GM18505 (cell line): ENCODE data around the gene WDR4.
"Not testable (repeated sequence)": the region's sequence is repeated elsewhere in the genome, so short reads cannot be mapped to it uniquely, and the experiment has no call there.

Experiments used
- ATAC-seq: cut with Tn5 transposase; IDR thresholded peaks from one replicate; pipeline ENCODE4 v1.9.1; 2021; ENCODE audit not compliant: unreplicated experiment
- POLR2A ChIP-seq: IDR thresholded peaks from 4 replicates; pipeline ENCODE4 v1.6.1; 2011; ENCODE audit warnings: borderline replicate concordance; ENCODE audit not compliant: insufficient read depth, insufficient read length; ENCODE audit errors: extremely low read depth

WDR4 gene

DNA sequence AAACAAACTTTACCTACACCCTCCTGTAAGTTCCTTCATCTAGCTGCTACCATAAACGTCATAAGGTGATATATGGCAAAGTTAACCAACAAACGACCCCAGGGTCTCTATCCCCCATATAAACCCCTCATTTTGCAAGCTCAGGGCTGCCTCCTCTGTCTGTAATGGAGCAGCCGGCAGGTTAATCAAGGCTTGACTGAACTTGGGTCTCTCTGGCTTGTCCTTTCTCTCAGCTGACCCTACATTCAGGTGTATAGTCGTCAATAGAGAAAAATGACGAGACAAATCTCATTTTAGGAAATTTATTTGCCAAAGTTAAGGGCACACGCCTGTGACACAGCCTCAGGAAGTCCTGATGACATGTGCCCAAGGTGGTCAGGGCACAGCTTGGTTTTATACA is 67.4 kb downstream of the WDR4 start:
- TF ChIP-seq POLR2A: no peak
- no peak for ATAC-seq

DNA sequence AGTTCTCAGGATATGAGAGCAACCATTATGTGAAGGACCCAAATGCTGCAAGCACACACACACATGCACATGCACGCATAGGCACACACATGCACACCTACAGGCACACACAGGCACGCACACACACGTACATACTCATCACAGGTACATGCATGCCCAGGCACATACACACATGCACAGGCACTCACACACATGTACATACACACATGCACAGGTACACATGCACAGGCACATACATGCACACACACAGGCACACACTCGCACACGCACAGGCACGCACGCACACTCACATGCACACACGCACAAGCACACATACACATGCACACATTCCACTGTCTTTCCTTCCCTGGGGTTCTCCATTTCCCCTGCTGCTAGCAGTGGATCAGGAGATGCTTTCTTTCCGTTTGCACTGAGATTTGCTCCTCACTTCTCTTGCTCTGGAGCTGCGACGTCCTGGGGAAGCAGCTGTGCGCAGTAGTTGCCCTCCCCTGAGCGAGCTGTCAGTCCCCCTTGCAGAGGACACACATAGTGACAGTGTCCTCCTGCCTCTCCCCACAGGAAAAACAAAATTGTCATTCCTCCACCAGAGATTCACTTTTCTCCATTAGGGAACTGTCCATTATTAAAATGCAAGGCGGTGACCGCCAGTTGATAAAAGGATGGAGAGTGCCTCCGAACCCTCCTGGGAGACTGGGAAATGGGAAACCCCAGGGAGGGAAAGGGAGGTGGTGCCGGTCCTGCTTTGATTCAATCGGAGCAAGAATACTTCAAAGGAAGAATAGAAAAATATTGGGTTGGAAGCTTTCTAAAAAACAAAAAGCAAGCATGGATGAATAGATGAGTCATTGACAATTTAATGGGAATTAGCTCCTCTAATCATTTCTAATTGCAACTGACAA is 69.5 kb downstream of the WDR4 start:
- TF ChIP-seq POLR2A: no peak

GRCh38 chr21:42809171-42809570 is 70.2 kb downstream of the WDR4 start:
- TF ChIP-seq POLR2A: no peak
- ATAC-seq: no peak

More for the DNA sequence above, 69.5 kb downstream of the WDR4 start:
- no peak for ATAC-seq

DNA sequence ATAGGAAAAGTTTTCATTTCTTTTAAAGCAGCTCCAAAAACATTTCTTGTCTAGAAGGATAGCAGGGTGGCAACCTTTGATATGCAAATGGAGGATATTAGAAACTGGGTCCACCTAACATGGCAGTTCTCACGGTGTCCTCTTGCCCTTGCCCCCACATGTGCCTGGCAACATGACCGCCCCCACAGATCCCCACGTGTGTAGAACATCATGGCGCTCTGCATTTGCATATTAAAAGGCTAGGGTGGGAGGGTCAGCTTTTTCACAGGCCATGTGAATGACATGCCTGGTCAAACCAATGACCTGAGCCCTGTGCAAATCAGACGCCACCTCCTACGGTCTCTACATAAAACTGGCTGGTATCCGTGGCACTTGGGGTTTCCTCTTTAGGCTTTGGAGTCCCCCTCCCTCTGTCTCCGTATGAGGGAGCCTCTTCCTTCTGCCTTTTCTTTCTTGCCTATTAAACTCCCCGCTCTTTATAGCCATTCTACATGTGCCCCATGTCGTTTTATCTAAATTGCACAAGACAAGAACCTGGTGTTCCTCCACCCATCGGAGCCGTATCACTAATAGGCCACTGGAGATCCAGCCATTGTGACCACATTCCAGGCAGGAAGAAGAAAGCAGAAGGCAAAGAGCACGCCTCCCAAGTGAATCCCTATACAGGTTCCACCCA is 71.3 kb downstream of the WDR4 start:
- no peak for TF ChIP-seq POLR2A
- ATAC-seq: no peak

DNA sequence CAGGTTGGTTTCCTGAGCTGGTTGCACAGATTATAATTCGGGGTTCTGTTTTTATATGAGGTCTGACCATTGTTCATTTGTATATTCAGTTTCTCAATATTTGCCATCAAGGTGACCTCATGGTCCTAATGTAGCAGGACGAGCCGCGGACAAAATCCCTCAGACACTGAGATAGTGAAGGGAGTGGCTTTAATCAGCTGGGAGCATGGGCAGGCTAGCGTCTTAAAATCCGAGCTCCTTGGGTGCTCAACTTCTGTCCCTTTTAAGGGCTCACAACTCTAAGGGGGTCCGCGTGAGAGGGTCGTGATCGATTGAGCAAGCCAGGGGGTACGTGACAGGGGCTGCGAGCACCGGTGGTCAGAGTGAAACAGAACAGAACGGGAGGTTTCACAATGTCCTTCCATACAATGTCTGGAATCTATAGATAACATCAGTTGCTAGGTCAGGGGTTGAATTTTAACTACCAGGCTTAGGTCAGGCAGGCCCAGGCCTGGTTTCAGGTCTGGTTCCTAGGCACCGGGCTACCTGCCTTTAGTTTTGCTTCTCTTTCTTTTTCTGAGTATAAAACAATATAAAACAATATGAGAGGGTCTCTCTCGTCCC is 71.9 kb downstream of the WDR4 start:
- ATAC-seq: not testable (repeated sequence)

GRCh38 chr21:42806509-42807140 is 72.7 kb downstream of the WDR4 start:
- no peak for TF ChIP-seq POLR2A
- no peak for ATAC-seq

- not testable (repeated sequence) for ATAC-seq
Observed at GRCh38 chr21:42801616-42802015, 77.7 kb downstream of the WDR4 start.

GRCh38 chr21:42799948-42800347 is 79.4 kb downstream of the WDR4 start:
- TF ChIP-seq POLR2A: no peak
- ATAC-seq: no peak

DNA sequence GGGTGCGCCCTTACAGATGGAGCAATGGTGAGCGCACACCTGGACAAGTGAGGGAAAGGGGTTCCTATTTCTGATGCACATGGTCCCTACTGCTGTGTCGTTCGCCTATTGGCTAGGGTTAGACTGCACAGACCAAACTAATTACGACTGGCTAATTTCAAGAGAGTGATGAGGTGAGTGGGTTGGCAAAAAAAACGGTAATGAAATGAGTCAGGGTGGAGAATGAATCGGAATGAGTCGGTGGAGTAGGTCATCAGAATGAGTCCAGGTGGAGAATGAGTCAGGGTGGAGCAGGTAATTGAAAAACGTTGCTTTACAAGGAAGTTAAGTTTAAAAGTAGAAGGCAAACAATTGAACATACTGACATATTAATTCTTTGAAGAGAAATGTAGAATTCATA is 79.8 kb downstream of the WDR4 start:
- no peak for ATAC-seq
- no peak for TF ChIP-seq POLR2A
